Stimulated activated CD4-positive, alpha-beta T cell treated with anti-CD3 and anti-CD28 coated beads, Interleukin-1b, Interleukin-23, amount 100 ng/mL, for 48 hours (primary cell): ENCODE measurements around the gene NPEPL1.

ENCODE experiments used
- DNase-seq: peaks from one replicate; pipeline ENCODE4 v3.0.0-alpha.2; 2020

Gene NPEPL1

GRCh38 chr20:58657986-58658385 is 34.6 kb upstream of the NPEPL1 start:
- DNase-seq: no peak

DNA sequence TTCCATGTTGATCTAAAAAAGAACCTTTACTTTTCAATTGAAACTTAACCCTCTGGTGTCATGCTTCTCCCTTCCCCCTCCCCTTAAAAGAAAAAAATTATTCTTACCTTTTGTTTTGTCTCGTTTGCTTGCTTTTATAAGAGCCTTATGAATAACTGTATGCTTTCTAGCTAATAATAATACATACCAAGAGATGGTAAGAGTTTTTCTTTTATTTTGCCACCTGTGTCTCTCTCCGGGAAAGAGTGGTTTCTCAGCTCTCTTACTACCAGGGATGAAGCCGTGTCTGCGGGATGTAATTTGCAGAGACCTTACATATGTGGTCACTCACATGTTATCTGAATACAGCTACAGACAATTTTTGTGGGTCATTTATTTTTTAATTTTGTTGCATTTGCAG is 33.8 kb upstream of the NPEPL1 start:
- no peak for DNase-seq

DNA sequence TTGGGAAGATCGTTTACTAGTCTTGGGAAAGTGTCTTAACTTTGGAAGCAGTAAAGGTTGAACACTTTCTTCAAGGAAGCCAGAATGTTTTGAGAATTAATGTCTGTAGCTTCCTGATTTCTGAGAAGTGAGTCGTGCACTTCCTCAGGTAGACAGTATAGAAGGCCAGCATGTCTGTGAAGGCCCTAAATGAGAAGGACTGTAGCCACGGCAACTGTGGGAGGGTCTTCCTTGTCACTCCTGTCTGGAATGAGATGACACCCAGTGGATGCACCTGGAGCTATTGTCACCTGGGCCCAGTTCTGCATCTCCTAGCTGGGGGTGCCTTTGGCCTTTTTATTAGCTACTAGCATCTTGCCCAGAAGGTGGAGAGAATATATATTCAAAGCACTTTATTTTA is 32.8 kb upstream of the NPEPL1 start:
- no peak for DNase-seq

GRCh38 chr20:58660855-58661597 is 31.6 kb upstream of the NPEPL1 start:
- peak; percentile 24 for DNase-seq

GRCh38 chr20:58661598-58662473 is 30.8 kb upstream of the NPEPL1 start:
- no peak for DNase-seq

DNA sequence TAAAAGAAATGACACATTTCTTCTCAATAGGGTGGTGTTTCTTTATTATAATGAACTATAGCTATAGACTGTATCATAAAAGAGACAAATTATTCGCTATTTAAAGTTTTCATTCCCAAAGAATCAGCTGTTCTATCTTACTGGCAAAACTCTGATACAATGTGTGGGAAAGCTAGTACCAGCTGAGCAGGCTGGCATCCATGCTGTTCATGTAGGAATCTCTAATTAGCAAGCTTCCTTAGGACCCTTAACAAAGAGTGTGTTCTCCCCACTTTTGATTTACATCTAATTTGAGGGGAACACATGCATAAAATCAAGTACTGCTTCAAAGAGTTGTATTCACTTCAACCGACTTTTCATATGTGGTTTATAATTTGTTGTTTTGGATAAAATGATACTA is 28.3 kb upstream of the NPEPL1 start:
- DNase-seq: no peak

DNA sequence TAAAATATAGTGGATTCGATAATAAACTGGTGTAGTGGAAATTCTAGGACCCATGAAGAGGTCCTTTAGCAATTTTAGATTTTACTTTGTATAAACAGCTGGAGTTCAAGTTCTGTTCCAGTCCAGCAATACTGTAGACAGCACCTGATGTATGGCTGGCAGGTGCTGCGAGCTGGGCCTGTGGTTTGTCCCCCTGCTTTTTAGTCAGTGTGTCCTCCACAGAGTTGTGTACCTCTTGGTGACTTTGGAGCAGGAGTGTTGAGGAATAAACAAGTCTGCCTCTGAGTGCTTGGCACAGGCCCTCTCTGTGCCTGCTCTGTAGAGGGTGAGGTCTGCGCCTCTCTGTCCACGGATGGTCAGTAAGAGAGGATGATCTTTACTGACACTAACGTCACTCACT is 27.7 kb upstream of the NPEPL1 start:
- no peak for DNase-seq

- DNase-seq: no peak
These were observed 27.0 kb upstream of the NPEPL1 start for GRCh38 chr20:58665606-58666005.

GRCh38 chr20:58666702-58667101 is 25.9 kb upstream of the NPEPL1 start:
- DNase-seq: no peak

DNA sequence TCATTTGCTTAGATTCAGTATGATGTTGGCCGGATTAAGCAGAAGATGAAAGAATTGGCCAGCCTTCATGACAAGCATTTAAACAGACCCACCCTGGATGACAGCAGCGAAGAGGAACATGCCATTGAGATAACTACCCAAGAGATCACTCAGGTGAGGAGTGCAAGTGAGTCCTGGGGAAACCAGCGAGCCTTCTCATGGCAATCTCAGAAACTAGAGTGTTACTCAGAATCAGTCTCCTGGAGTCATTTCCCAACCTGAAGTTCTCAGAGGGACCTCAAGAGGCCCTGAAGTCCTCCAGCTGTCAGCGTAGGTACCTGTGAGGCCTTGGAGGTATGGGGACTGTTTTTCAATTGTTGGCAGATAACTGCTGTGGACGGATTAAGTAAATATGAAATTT is 24.6 kb upstream of the NPEPL1 start:
- DNase-seq: no peak

- no peak for DNase-seq
These were observed 23.7 kb upstream of the NPEPL1 start for GRCh38 chr20:58668901-58669286.

DNA sequence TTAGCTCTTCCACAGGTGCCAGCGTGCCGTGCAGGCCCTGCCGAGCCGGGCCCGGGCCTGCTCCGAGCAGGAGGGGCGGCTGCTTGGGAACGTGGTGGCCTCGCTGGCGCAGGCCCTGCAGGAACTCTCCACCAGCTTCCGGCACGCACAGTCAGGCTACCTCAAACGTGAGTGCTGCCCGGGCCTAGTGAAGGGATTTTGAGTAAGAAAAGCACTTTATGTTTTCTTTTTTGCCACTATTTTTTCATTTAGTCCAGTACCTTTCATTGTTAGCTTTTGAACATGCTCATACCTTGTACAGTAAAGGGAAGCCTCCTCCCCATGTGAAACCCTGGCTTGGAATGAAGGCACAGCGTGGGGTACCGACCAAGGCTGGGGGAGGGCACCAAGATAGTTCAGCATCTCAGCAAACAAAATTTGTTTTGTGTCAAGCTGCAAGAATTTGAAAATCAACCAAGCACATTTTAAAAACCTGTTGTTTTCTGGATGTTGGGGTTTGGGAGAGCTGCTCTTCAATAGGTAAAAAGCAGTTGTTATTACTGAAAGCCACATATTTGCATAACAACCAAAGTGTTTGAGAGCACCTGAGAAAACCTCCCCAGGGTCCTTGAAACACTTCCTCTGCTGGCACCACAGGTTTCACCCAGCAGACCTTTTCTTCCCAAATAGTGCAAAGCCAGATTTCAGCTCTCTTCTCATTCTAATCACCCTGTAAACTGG is 23.2 kb upstream of the NPEPL1 start:
- no peak for DNase-seq

DNA sequence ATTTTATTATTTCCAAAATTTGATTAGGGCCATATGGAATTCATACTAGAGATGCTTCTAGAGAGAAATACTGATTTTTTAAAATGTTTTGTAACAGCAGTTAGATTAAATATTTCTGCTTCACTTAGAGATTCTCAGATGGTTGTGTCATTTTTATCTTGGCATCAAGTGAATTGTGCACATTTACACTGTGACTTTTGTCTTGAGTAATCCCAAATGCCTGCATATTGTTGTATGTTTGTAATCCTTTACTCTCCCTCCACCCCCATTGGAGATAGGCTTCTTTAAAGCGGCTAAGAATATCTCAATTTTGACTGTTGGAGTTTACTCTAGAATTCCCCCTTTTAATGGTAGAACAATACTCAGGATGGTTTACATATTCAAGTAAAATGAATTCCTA is 22.5 kb upstream of the NPEPL1 start:
- DNase-seq: no peak

DNA sequence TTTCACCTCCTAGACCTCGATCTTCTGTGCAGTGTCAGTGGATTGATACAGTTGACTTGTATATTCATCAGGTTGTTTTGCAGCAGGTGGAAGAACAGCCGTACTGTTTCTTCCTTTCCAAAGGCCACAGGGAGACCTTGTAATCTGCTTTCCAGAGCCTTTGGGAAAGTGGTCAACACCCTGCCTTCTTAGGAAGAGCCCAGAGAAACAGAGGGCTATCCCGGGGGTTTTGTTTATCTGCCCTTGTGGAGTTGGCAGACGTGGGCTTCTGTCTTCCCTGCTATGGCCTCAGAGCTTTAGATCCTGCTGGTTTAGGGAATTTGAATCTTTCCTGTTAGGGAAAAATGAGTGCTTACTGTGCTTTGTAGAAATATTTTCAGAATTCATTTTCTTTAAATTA is 21.9 kb upstream of the NPEPL1 start:
- DNase-seq: no peak

- no peak for DNase-seq
These were observed 19.5 kb upstream of the NPEPL1 start for GRCh38 chr20:58673119-58673518.

GRCh38 chr20:58675146-58675584 is 17.4 kb upstream of the NPEPL1 start:
- DNase-seq: no peak

DNA sequence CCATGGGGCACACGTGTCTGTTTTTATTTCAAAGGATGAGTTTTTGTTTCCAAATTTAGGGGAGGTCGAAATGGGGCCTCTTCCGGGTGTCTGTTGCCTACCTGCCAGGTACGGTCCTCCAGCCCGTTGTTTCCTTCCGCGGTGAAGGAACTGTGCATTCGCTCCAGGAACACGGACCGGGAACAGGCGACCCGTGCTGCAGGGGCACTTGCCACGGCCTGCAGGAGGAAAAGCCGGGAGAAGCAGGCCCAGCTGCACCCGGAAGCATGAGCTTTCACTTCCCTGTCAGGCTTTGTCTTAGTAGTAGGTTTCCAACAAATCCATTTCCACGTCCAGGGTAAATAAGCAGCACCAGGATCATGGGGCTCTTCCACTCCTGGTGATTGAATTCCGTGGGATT is 17.0 kb upstream of the NPEPL1 start:
- DNase-seq: no peak

DNA sequence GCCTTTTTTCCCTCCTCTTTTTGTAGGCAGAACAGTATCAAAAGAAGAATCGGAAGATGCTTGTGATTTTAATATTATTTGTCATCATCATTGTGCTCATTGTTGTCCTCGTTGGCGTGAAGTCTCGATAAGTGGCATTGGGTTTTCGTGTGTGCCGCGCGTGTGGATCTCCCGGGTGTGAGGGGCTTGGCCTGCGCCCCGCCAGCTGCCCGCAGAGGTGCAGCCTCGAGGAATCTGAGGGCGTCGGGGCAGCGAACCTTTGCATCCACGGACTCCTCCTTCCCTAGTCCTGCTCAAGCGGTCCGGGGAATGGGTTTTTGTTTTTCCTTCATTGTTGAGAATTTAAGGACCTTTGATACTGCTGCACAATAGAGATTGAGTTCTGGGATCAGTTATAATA is 16.4 kb upstream of the NPEPL1 start:
- no peak for DNase-seq

DNA sequence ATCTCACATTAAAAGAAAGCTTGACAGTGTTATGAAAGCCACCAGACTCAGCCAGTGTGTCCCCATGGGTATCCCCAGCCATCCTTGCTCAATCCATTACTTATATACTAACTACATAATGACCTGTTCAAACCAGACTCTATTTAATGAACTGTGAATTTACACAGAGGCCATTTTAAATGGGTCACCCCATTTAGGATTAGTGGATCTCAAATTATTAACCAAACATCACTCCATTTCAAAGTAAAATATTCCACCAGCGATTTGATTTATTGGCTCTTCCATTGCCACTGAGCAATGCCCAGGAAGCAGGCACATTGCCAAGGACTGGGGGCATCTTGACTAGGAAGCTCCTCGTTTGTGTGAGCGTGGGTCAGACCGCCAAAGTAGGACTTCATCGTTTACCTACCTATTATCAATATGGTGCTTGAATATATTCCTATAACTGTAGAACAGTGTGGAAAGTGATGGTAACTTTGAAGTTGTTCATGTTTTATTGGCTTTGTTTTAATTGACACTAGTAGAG is 15.5 kb upstream of the NPEPL1 start:
- no peak for DNase-seq

DNA sequence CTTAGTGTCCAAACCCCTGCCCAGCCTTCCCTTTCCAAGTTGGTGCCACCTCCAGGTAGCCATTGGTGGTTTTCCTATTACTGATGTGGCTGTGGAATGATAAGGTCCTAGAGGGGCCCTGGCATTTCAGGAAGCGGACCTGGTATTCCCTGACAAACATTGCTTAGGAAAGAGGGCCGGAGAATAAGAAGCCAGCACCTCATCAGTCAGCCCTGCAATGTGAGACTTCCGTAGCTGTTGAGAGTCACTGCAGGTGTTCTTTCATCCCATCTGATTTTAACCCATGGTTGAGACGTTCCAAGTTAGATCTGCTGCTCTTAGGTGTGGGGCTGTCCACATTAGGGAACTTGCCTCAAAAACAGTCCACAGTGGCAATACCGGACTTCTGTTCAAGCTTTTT is 14.8 kb upstream of the NPEPL1 start:
- DNase-seq: no peak

GRCh38 chr20:58678806-58679205 is 13.8 kb upstream of the NPEPL1 start:
- no peak for DNase-seq

DNA sequence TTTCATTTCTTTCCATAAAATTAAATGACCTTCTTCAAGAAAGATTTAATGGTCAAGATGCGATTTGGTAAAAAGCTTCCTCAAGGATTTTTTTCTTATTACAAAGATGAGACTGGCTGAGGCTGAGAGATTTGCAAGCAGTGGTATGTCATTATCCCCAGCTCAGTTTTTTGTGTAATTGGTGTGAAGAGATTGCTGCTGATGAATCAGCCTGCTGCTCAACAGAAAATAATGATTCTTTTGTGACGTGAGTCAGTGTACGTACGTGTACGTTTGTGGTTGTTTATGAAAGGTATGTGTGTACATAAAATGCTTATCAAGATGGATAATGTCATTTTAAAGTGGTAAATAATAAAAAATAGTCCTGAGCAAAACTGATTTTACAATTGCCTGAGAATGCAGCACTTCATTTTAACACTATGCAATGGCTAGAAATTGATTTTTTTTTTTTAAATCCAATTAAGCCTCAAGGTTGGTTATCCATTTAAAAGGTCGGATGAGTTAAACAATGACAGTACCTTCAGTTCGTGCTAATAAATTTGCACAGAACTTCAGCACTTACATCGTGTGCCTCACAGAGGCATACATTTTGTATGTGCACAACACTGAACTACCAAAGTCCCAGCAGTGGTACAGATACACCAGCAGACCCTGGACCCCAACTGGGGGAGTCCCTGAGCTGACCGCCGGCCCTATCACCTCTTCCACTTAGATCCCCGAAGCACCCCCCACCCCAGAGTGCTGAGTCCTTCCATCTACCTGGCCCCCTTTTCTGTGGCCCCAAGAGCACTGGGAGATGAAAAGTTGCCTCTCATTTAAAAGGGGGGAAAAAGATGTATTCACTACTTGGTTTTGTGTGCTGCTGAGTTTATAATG is 9.7 kb upstream of the NPEPL1 start:
- DNase-seq: no peak
